OCI-LY1 (cell line): ENCODE data around the gene LRRC51.

Source experiments
- EZH2 ChIP-seq: fragments of 200-600 bp; sonication (generic), shearing (Covaris generic); IDR thresholded peaks from 2 replicates; pipeline ENCODE4 v1.8.0; 2017; ENCODE audit warnings: borderline replicate concordance, mixed run types, mild to moderate bottlenecking, antibody characterized with exemption, low read length, moderate library complexity, mixed read lengths
- TF ChIP-seq, protein P1 (sequence below): fragments of 200-600 bp; sonication (generic), shearing (Covaris generic); IDR thresholded peaks from 2 replicates; pipeline ENCODE4 v1.5.1; 2017; ENCODE audit warnings: mild to moderate bottlenecking, antibody characterized with exemption, low read length, moderate library complexity, mixed read lengths

DNA sequence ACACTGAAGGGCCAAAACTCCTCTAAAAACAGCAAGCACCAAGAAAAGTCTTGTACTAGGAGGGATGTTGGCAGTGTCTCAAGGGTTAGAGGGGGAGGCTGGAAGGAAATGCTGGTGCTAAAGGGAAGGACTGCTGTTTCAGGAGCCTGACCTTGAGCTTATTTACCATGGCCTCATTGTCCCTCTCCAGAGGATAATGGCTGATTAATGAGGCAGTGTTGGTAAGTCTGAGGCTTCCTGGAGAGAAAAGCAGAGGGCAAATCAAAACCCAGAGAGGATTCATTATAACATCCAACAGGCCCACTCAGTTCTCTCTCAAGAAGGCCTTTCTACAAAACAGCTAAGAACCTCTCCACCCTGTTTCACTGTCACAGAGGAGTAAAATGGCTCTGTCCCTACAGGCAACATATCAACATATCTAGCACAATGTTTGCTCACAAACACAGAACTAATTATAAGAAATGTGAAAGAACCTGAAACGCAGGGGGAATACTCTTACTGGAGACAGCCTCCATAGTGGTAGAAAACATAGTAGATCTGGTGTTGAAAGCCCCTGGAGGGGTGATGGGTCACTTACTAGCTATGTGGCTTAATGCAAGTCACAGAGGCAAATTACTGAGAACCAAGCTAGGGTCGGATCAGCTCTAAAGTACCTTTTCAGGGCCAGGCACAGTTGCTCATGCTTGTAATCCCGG, 31.7 kb upstream of the LRRC51 start:
- TF ChIP-seq, protein P1, sequence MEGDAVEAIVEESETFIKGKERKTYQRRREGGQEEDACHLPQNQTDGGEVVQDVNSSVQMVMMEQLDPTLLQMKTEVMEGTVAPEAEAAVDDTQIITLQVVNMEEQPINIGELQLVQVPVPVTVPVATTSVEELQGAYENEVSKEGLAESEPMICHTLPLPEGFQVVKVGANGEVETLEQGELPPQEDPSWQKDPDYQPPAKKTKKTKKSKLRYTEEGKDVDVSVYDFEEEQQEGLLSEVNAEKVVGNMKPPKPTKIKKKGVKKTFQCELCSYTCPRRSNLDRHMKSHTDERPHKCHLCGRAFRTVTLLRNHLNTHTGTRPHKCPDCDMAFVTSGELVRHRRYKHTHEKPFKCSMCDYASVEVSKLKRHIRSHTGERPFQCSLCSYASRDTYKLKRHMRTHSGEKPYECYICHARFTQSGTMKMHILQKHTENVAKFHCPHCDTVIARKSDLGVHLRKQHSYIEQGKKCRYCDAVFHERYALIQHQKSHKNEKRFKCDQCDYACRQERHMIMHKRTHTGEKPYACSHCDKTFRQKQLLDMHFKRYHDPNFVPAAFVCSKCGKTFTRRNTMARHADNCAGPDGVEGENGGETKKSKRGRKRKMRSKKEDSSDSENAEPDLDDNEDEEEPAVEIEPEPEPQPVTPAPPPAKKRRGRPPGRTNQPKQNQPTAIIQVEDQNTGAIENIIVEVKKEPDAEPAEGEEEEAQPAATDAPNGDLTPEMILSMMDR, result no peak
- TF ChIP-seq EZH2, result no peak
